TTC549 (cell line): Measurements from ENCODE around the gene EDARADD.

Experiments
- FAIRE-seq: peaks from 2 replicates; lab custom pipeline; 2012; peaks lifted over from hg19 to GRCh38; lab: Jason Lieb, UNC

Gene EDARADD

GRCh38 chr1:236516929-236517704, 123.0 kb downstream of the EDARADD start:
- peak; percentile 77 for FAIRE-seq

GRCh38 chr1:236518322-236518721, 124.2 kb downstream of the EDARADD start:
- no peak for FAIRE-seq

GRCh38 chr1:236520445-236521005, 126.4 kb downstream of the EDARADD start:
- FAIRE-seq, result no peak

- peak; percentile 47 for FAIRE-seq
Measured at GRCh38 chr1:236522937-236523703, 129.0 kb downstream of the EDARADD start.

- FAIRE-seq, result no peak
Measured at GRCh38 chr1:236523704-236524141, 129.6 kb downstream of the EDARADD start, which contains the start of gene LGALS8. TSS of gene LGALS8 (plus strand) at chr1:236523982. CDS start at chr1:236526071, 2,089 bp downstream.

GRCh38 chr1:236524142-236524894, 130.2 kb downstream of the EDARADD start:
- FAIRE-seq, result peak; percentile 66

GRCh38 chr1:236524895-236525184, 130.8 kb downstream of the EDARADD start:
- FAIRE-seq, result no peak

- FAIRE-seq, result no peak
Measured at GRCh38 chr1:236526079-236526478, 132.0 kb downstream of the EDARADD start.

- no peak for FAIRE-seq
Measured at GRCh38 chr1:236530286-236530685, 136.2 kb downstream of the EDARADD start.

GRCh38 chr1:236530959-236531358, 136.9 kb downstream of the EDARADD start:
- no peak for FAIRE-seq

GRCh38 chr1:236532850-236533249, 138.8 kb downstream of the EDARADD start:
- FAIRE-seq, result no peak

- FAIRE-seq, result no peak
Measured at GRCh38 chr1:236534151-236534651, 140.1 kb downstream of the EDARADD start.
